Upper lobe of left lung (tissue), 6 donors: ENCODE results near the gene CTNNBL1. TPM values are rescaled to one million over a fixed set of nuclear protein-coding genes. Genes with fewer than 3 reads are reported as not detected.
A peak's percentile ranks its signal among the peaks of the same experiment; 100 is the strongest.

Experiments used
- ATAC-seq, 2 donors: fragments of 200-7000 bp; cut with Tn5 transposase; one replicate each; pipeline ENCODE4 v1.9.1; 2022; ENCODE audit warnings: mild to moderate bottlenecking in 2 of 2, moderate library complexity in 2 of 2; ENCODE audit not compliant: low FRiP score in 2 of 2
- DNase-seq, 2 donors: peaks; one replicate each; pipeline ENCODE4 v3.0.0-alpha.2; 2019 to 2020
- H3K27ac ChIP-seq, 4 donors: fragments of 200-600 bp; sonication (generic); one replicate each; pipeline ENCODE4 v1.5.1; 2016 to 2019
- H3K27me3 ChIP-seq, 4 donors: fragments of 200-600 bp; sonication (generic); one replicate each; pipeline ENCODE4 v1.5.1; 2017 to 2019
- H3K36me3 ChIP-seq, 4 donors: fragments of 200-600 bp; sonication (generic); one replicate each; pipeline ENCODE4 v1.5.1; 2016 to 2019
- H3K4me1 ChIP-seq, 4 donors: fragments of 200-600 bp; sonication (generic); one replicate each; pipeline ENCODE4 v1.5.1; 2018 to 2019
- H3K4me3 ChIP-seq, 4 donors: fragments of 200-600 bp; sonication (generic); one replicate each; pipeline ENCODE4 v1.5.1; 2017 to 2019; ENCODE audit warnings: mild to moderate bottlenecking in 2 of 4, moderate library complexity in 1 of 4
- H3K9me3 ChIP-seq, 4 donors: fragments of 200-600 bp; sonication (generic); one replicate each; pipeline ENCODE4 v1.5.1; 2018 to 2019
- CTCF ChIP-seq, 6 experiments: fragments of 450-650 bp in 4 of 6; fragments of 200-600 bp in 2 of 6; sonication (generic) in 2 of 6; IDR thresholded peaks; one replicate each; pipeline ENCODE4 v1.5.1; 2016 to 2019; ENCODE audit warnings: antibody characterized with exemption in 6 of 6
- EP300 ChIP-seq, 4 donors: sonication (generic); formaldehyde crosslinking; IDR thresholded peaks; one replicate each; pipeline ENCODE4 v1.5.1; 2017; ENCODE audit warnings: antibody characterized with exemption in 4 of 4, control low read depth in 2 of 4
- POLR2A ChIP-seq, 4 donors: fragments of 450-650 bp; IDR thresholded peaks; one replicate each; pipeline ENCODE4 v1.5.1; 2016 to 2017; ENCODE audit warnings: antibody characterized with exemption in 4 of 4, mild to moderate bottlenecking in 2 of 4
- POLR2AphosphoS5 ChIP-seq, 2 donors: sonication (generic); formaldehyde crosslinking; IDR thresholded peaks; one replicate each; pipeline ENCODE4 v1.5.1; 2017; ENCODE audit warnings: antibody characterized with exemption in 2 of 2
- WGBS, 2 donors: methylation state at CpG; one replicate each; pipeline ENCODE4 v1.1.5; 2017 to 2018; 5-methylcytosine and 5-hydroxymethylcytosine counted together
- total RNA-seq, 6 donors: library from RNA; depleted of rRNA in 4 of 6; stranded (reverse); fragments of >200 nt in 4 of 6; gene quantifications; one replicate each; pipeline versions ENCODE4 v1.1.0 to v1.2.1, GENCODE V29; 2016 to 2021
- donor health status: DM: no; HTN: no; CAD: no; lungs with moderate emphysema.
- donor health status: DM: no; HTN: yes; CAD: no; lungs with severe emphysema.

The CTNNBL1 gene
- total RNA-seq, 6 donors from 2014 or later = 25.1 to 61.0 (median 29.1) TPM

DNA sequence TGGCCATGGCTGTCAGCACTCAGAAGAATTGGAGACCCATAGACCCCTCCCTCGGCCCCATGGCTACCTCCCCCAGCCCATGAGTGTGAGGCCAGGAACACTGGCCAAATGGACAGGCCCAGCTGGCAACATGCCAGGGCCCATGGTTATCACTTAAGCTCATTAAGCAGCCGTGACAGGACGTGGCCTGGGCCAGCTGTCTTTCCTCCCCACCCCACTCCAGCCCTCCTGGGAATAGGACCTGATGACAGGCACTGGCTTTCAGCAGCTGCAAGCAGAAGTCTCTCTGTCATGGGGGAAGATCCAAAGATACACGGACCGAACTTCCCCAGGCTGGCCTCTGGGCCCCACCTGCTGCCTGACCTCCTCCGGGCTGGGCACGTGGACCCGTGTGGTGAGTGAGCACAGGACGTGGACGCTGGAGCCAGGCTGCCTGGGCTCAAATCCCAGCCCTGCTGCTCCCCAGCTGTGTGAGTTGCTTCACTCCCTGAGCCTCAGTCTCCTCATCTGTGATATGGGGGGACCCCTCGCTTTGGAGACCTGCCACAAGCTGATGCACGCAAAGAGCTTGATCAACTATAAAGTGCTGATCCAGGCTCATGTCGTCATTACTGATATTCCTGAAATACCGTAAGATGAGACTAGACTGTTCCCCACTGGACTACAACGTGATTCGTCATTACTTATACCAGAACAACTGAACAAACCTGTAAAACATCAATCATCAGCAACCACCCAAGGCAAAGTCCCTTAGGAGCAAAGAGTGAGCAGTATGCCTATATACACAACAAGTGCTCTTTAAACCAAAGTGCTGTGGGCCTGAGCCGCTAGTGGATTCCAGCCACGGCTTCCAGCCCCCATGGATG, 187.1 kb downstream of the CTNNBL1 start:
- TF ChIP-seq CTCF (IDR thresholded peaks at IDR 0.05) (no peak), POLR2A (IDR thresholded peaks at IDR 0.05) (no peak), EP300 (IDR thresholded peaks at IDR 0.05) (no peak), POLR2AphosphoS5 (IDR thresholded peaks at IDR 0.05) (peak in 1 of 2 donors; percentile 38)
- H3K4me3 ChIP-seq = no peak overlapping the region
- H3K36me3 ChIP-seq = no peaks in the 10 kb centered on the region
- no peaks in the 10 kb centered on the region for H3K27me3 ChIP-seq
- WGBS, 2 donors = 54 to 56% methylated on average over 5 to 18 of the region's 18 CpGs
- ATAC-seq (no peak), DNase-seq (peak in 1 of 2 donors; percentile 66)
- H3K9me3 ChIP-seq = no peaks in the 10 kb centered on the region
- no peak overlapping the region for H3K27ac ChIP-seq
- H3K4me1 ChIP-seq = peaks cover 0 to 4% (median 0%) of the 10 kb centered on the region in 4 donors

GRCh38 chr20:37881601-37882343, 187.9 kb downstream of the CTNNBL1 start:
- Histone ChIP-seq H3K27ac (no peak overlapping the region), H3K27me3 (no peaks in the 10 kb centered on the region), H3K9me3 (no peaks in the 10 kb centered on the region), H3K4me3 (no peak overlapping the region), H3K36me3 (no peaks in the 10 kb centered on the region), H3K4me1 (peaks cover 0 to 4% (median 0%) of the 10 kb centered on the region in 4 donors)
- no peak for TF ChIP-seq EP300 (IDR thresholded peaks at IDR 0.05)
- no peak for TF ChIP-seq POLR2A (IDR thresholded peaks at IDR 0.05)
- no peak for TF ChIP-seq CTCF (IDR thresholded peaks at IDR 0.05)
- TF ChIP-seq POLR2AphosphoS5 (IDR thresholded peaks at IDR 0.05) = no peak
- ATAC-seq = no peak
- 72 to 77% methylated on average over 20 to 22 of the region's 22 CpGs for WGBS, 2 donors
- DNase-seq = peak in 1 of 2 donors; percentile 48

DNA sequence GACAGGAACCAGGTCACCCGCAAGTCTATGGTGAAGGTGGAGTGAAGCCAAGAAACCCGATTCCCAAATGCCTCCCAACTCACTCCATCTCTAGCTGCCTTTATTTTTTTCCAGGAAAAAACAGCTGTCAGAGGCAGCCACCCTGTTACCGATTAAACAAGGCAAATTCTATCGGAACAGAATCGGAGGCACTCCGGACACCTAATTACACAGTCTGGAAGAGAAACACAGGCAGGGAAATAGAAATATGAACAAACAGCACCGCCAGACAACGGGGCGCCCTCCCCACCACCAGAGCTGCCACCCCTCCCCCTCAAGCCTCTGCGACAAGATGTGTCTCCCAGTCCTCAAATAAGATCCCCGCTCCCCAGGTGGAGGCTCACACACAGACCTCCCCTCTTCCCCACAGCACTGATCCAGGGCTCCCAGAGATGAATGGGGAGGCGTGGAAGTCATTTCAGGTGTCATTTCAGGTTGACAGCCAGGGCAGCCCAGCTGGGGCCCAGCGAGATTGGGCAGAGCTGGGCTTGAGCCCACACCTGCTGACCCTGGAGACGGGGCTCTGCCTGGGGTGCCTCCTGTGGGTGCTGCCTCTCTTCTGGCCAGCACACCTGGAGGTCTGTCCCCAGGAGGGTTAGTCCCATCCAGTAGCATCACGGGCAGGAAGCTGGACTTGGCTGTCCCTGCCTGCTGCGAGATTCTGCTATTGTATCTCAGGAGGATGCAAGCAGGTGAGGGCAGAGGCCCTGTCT, 189.3 kb downstream of the CTNNBL1 start:
- 62 to 71% methylated on average over 12 to 16 of the region's 16 CpGs for WGBS, 2 donors
- Histone ChIP-seq H3K4me1 (peaks cover 0 to 4% (median 0%) of the 10 kb centered on the region in 4 donors), H3K9me3 (no peaks in the 10 kb centered on the region), H3K27ac (no peak overlapping the region), H3K4me3 (no peak overlapping the region), H3K36me3 (no peaks in the 10 kb centered on the region), H3K27me3 (no peaks in the 10 kb centered on the region)
- no peak for TF ChIP-seq POLR2AphosphoS5 (IDR thresholded peaks at IDR 0.05)
- TF ChIP-seq EP300 (IDR thresholded peaks at IDR 0.05) = no peak
- TF ChIP-seq POLR2A (IDR thresholded peaks at IDR 0.05) = no peak
- TF ChIP-seq CTCF (IDR thresholded peaks at IDR 0.05) = no peak
- peak in 1 of 2 donors; percentile 61 for DNase-seq
- no peak for ATAC-seq

DNA sequence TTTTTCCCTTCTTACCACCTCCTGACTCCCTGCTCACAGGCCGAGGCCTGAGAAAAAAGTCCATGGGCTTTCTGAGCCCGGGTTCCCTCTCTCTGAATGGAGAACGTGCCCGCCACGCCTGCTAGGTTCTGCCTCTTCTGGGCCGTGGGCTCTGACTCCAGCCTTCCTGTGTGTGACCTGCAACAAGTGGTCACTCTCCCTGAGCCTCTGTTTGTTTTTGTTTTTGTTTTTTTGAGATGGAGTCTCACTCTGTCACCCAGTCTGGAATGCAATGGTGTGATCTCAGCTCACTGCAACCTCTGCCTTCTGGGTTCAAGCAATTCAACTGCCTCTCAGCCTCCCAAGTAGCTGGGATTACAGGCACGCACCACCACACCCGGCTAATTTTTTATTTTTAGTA, 191.2 kb downstream of the CTNNBL1 start:
- no peaks in the 10 kb centered on the region for H3K9me3 ChIP-seq
- 91 to 93% methylated on average over 8 of the region's 8 CpGs for WGBS, 2 donors

More for the DNA sequence above, 191.2 kb downstream of the CTNNBL1 start:
- ATAC-seq = no peak
- H3K27ac ChIP-seq = no peak overlapping the region
- TF ChIP-seq POLR2A (IDR thresholded peaks at IDR 0.05) = no peak
- TF ChIP-seq EP300 (IDR thresholded peaks at IDR 0.05) = no peak
- H3K4me1 ChIP-seq = peaks cover 0 to 4% (median 0%) of the 10 kb centered on the region in 4 donors
- H3K4me3 ChIP-seq = no peak overlapping the region
- no peaks in the 10 kb centered on the region for H3K27me3 ChIP-seq
- no peaks in the 10 kb centered on the region for H3K36me3 ChIP-seq
- DNase-seq = no peak
